Muscle layer of duodenum (tissue), 2 donors: ENCODE results near the gene SP1.
A peak's percentile ranks its signal among the peaks of the same experiment; 100 is the strongest.
"Not testable (repeated sequence)": the region's sequence is repeated elsewhere in the genome, so short reads cannot be mapped to it uniquely, and the experiment has no call there.

Source experiments
- H3K27ac ChIP-seq: one replicate; pipeline ENCODE4 v1.7.0; 2013; ENCODE audit warnings: mild to moderate bottlenecking, low read length
- H3K27me3 ChIP-seq: one replicate; pipeline ENCODE4 v1.7.0; 2013; ENCODE audit warnings: low read depth, mild to moderate bottlenecking, control low read depth, low read length
- H3K36me3 ChIP-seq, 2 donors: one replicate each; pipeline ENCODE4 v1.7.0; 2013; ENCODE audit warnings: low read length in 2 of 2, control low read depth in 1 of 2, mild to moderate bottlenecking in 1 of 2; ENCODE audit not compliant: insufficient read depth in 2 of 2, control insufficient read depth in 1 of 2
- H3K4me1 ChIP-seq, 2 donors: one replicate each; pipeline ENCODE4 v1.7.0; 2013; ENCODE audit warnings: low read length in 2 of 2, mild to moderate bottlenecking in 2 of 2, control low read depth in 1 of 2, moderate library complexity in 1 of 2; ENCODE audit not compliant: insufficient read depth in 2 of 2, control insufficient read depth in 1 of 2
- H3K4me3 ChIP-seq, 2 donors: one replicate each; pipeline ENCODE4 v1.7.0; 2013; ENCODE audit warnings: low read length in 2 of 2, low read depth in 1 of 2, mild to moderate bottlenecking in 1 of 2
- H3K9me3 ChIP-seq, 2 donors: one replicate each; pipeline ENCODE4 v1.7.0; 2013; ENCODE audit warnings: low read length in 2 of 2, control low read depth in 1 of 2, mild to moderate bottlenecking in 1 of 2; ENCODE audit not compliant: control insufficient read depth in 1 of 2
- donor health status: healthy.

The SP1 gene

GRCh38 chr12:53365245-53365904 is 14.6 kb upstream of the SP1 start:
- H3K36me3 ChIP-seq, result no peaks in the 10 kb centered on the region
- peak overlapping the region; percentile 16 for H3K27ac ChIP-seq
- no peaks in the 10 kb centered on the region for H3K9me3 ChIP-seq
- H3K4me1 ChIP-seq, result peaks cover 0 to 3% of the 10 kb centered on the region in 2 donors
- H3K27me3 ChIP-seq, result no peaks in the 10 kb centered on the region
- no peak overlapping the region for H3K4me3 ChIP-seq

DNA sequence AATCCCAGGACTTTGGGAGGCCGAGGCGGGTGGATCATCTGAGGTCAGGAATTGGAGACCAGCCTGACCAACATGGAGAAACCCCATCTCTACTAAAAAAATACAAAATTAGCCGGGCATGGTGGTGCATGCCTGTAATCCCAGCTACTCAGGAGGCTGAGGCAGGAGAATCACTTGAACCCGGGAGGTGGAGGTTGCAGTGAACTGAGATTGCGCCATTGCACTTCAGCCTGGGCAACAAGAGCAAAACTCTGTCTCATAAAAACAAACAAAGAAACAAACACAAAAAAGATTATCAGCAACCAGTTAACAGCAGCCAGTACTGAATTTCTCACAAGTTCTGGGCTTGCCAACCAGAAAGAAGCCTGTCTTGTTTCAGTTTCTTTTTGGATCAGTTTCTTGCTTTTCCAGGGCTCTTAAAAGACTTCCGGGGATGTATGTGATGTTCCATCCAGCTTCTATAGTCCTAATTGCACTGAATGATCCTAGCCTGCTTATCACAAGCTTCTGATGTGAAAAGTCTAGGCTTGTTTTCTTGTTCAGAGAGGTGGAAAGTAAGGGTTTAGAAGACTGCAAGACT is 6.3 kb upstream of the SP1 start:
- Histone ChIP-seq H3K27ac (peak overlapping the region; percentile 62), H3K4me1 (peaks cover 9 to 16% of the 10 kb centered on the region in 2 donors)
- not testable (repeated sequence) for H3K9me3 ChIP-seq, H3K27me3 ChIP-seq, H3K4me3 ChIP-seq, H3K36me3 ChIP-seq

DNA sequence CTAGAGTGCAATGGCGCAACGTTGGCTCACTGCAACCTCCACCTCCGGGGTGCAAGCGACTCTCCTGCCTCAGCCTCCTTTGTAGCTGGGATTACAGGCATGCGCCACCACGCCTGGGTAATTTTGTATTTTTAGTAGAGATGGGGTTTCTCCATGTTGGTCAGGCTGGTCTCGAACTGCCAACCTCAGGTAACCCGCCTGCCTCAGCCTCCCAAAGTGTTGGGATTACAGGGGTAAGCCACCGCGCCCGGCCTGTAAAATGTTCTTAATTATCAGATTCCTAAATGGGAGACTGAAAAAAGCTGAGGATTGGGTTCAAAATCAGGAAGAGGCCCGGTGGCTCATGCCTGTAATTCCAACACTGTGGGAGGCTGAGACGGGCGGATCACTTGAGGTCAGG is 5.7 kb upstream of the SP1 start:
- not testable (repeated sequence) for H3K4me3 ChIP-seq, H3K9me3 ChIP-seq, H3K27ac ChIP-seq, H3K36me3 ChIP-seq, H3K27me3 ChIP-seq
- H3K4me1 ChIP-seq, result peaks cover 13 to 21% of the 10 kb centered on the region in 2 donors

DNA sequence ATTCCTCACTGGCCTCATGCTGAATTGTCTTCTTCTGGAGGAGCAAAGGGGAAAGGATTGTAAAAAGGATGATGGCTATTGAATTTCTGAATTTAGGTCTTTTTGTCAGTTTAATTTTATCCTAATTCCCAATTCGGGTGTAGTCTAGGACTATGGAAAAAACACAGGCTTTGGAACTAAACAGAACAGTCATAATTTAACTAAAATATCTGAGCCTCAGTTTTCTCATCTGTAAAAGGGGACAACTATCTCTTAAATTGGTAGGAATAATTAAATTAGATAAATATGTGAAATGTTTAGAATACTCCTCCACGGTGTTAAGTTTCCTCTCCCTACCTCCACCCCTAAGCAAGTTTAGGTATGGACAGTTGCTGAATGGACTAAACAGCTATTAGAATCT is 3.2 kb upstream of the SP1 start:
- Histone ChIP-seq H3K27me3 (no peaks in the 10 kb centered on the region), H3K4me3 (no peak overlapping the region), H3K27ac (no peak overlapping the region), H3K9me3 (no peaks in the 10 kb centered on the region), H3K36me3 (peaks cover 0 to 3% of the 10 kb centered on the region in 2 donors), H3K4me1 (peaks cover 18 to 24% of the 10 kb centered on the region in 2 donors)

DNA sequence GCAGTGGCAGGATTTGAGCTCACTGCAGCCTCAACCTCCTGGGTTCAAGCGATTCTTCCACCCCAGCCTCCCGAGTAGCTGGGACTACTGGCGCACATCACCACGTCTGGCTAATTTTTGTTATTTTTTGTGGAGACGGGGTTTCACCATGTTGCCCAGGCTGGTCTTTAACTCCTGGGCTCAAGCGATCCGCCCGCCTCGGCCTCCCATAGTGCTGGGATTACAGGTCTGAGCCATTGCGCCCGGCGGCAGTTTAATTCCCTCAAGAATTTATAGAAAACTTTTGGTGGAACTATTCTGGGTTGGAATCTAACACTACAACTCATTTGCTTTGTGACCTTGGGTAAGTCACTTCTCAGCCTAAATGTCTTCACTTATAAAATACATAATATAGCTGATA is 1.8 kb upstream of the SP1 start:
- H3K27me3 ChIP-seq, result no peaks in the 10 kb centered on the region
- H3K36me3 ChIP-seq, result peaks cover 14 to 16% of the 10 kb centered on the region in 2 donors
- peak overlapping the region; percentile 93 for H3K27ac ChIP-seq
- H3K4me3 ChIP-seq, result peak overlapping the region in 1 of 2 donors; percentile 77
- H3K9me3 ChIP-seq, result no peaks in the 10 kb centered on the region
- H3K4me1 ChIP-seq, result peaks cover 22 to 35% of the 10 kb centered on the region in 2 donors

- Histone ChIP-seq H3K4me1 (peaks cover 27 to 38% of the 10 kb centered on the region in 2 donors), H3K4me3 (peak overlapping the region; percentile 67 to 77), H3K36me3 (peaks cover 20 to 22% of the 10 kb centered on the region in 2 donors), H3K27me3 (no peaks in the 10 kb centered on the region), H3K27ac (peak overlapping the region; percentile 93), H3K9me3 (no peaks in the 10 kb centered on the region)
Measured at GRCh38 chr12:53378724-53379388, 1.1 kb upstream of the SP1 start.

- Histone ChIP-seq H3K4me1 (peaks cover 27 to 43% of the 10 kb centered on the region in 2 donors), H3K27ac (peak overlapping the region; percentile 93), H3K9me3 (no peaks in the 10 kb centered on the region), H3K27me3 (no peaks in the 10 kb centered on the region), H3K36me3 (peaks cover 20 to 22% of the 10 kb centered on the region in 2 donors), H3K4me3 (peak overlapping the region; percentile 67 to 77)
Measured at GRCh38 chr12:53379389-53380103, 430 bp upstream of the SP1 start.

DNA sequence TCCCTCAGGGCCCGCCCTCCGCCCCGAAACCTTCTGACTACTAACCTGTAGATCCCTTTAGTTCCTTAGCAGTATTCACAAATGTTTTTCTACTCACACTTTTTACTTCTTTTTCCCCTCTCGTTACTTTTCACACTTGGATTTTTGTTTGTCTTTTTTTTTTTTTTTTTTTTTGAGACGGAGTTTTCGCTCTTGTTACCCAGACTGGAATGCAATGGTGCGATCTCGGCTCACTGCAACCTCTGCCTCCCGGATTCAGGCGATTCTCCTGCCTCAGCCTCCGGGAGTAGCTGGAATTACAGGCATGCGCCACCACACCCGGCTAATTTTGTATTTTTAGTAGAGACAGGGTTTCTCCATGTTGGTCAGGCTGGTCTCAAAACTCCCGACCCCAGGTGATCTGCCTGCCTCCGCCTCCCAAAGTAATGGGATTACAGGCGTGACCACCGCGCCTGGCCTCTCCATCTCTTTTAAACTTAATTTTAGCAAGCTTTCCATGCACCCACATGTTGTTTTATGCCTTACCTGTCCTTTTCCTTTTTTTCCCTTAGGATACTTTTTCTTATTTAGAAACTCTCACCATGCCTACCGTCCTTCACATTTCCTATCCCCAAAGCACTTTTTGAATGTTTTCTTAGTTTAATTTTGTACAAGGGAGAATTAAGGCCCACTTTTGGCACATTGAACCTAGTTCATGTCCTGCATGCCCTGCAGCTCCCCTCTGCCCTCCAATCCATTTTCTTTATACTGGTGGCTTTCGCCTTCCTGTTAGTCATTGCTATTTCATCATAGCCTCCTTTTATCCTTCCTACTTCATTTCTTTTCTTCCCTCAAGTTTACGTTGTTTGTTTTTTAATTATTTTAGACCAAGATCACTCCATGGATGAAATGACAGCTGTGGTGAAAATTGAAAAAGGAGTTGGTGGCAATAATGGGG is 1.1 kb downstream of the SP1 start:
- peaks cover 27 to 51% of the 10 kb centered on the region in 2 donors for H3K4me1 ChIP-seq
- no peaks in the 10 kb centered on the region for H3K27me3 ChIP-seq
- H3K4me3 ChIP-seq, result peak overlapping the region; percentile 60 to 63
- no peaks in the 10 kb centered on the region for H3K9me3 ChIP-seq
- peak overlapping the region; percentile 84 for H3K27ac ChIP-seq
- H3K36me3 ChIP-seq, result peaks cover 20 to 22% of the 10 kb centered on the region in 2 donors

GRCh38 chr12:53381731-53382630 is 2.0 kb downstream of the SP1 start:
- H3K4me1 ChIP-seq, result peaks cover 27 to 60% of the 10 kb centered on the region in 2 donors
- H3K4me3 ChIP-seq, result peak overlapping the region; percentile 60 to 63

GRCh38 chr12:53383258-53383657 is 3.3 kb downstream of the SP1 start:
- H3K9me3 ChIP-seq, result no peaks in the 10 kb centered on the region
- H3K27me3 ChIP-seq, result no peaks in the 10 kb centered on the region
- peaks cover 20 to 22% of the 10 kb centered on the region in 2 donors for H3K36me3 ChIP-seq
- peak overlapping the region; percentile 46 to 63 for H3K4me3 ChIP-seq
- H3K27ac ChIP-seq, result no peak overlapping the region
- peaks cover 27 to 71% of the 10 kb centered on the region in 2 donors for H3K4me1 ChIP-seq

More at GRCh38 chr12:53381731-53382630, 2.0 kb downstream of the SP1 start:
- peaks cover 20 to 22% of the 10 kb centered on the region in 2 donors for H3K36me3 ChIP-seq
- H3K27me3 ChIP-seq, result no peaks in the 10 kb centered on the region
- H3K9me3 ChIP-seq, result no peaks in the 10 kb centered on the region
- H3K27ac ChIP-seq, result peak overlapping the region; percentile 84
